Nephron progenitor cell (in vitro differentiated cells): Measurements from ENCODE around the gene RO60.

ENCODE experiments used
- DNase-seq: peaks from one replicate; pipeline ENCODE4 v3.0.0; 2021
- H3K27ac Mint-ChIP-seq: 2 replicates; pipeline ENCODE4 v1.8.0; 2021; ENCODE audit warnings: mild to moderate bottlenecking, moderate library complexity, mixed read lengths
- H3K27me3 Mint-ChIP-seq: 2 replicates; pipeline ENCODE4 v1.8.0; 2021; ENCODE audit warnings: mild to moderate bottlenecking, low read depth, mixed read lengths; ENCODE audit not compliant: poor library complexity
- H3K36me3 Mint-ChIP-seq: 2 replicates; pipeline ENCODE4 v1.8.0; 2021; ENCODE audit warnings: low read depth, mixed read lengths
- H3K4me1 Mint-ChIP-seq: 2 replicates; pipeline ENCODE4 v1.8.0; 2021; ENCODE audit warnings: mixed read lengths
- H3K4me3 Mint-ChIP-seq: 2 replicates; pipeline ENCODE4 v1.8.0; 2021; ENCODE audit warnings: mild to moderate bottlenecking, moderate library complexity, mixed read lengths
- H3K9me3 Mint-ChIP-seq: 2 replicates; pipeline ENCODE4 v1.8.0; 2021; ENCODE audit warnings: mild to moderate bottlenecking, moderate library complexity, mixed read lengths
- TF ChIP-seq, protein P1 (sequence below): fragments of 200-600 bp; sonication (generic); IDR thresholded peaks from 2 replicates; pipeline ENCODE4 v1.5.0; 2021; ENCODE audit warnings: antibody characterized with exemption

RO60 gene

DNA sequence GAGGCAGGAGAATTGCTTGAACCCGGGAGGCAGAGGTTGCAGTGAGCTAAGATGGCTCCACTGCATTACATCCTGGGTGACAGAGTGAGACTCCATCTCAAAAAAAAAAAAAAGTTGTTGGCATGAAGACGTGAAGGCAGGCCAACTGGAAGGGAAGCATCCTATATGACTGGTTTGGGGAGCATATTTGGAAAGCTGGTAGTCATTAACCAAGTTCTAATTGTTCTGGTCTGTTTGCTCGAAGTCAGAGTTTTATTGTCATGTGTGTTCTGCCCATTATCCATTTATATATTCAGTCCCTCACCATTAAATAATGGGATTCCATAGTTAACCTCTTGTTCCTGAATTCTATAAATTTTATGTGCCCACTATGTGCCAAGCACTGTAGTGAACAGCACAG, 49.1 kb downstream of the RO60 start:
- Mint-ChIP-seq H3K27ac (no peak overlapping the region), H3K4me1 (peaks cover 26% of the 10 kb centered on the region), H3K9me3 (no peaks in the 10 kb centered on the region), H3K36me3 (no peaks in the 10 kb centered on the region), H3K27me3 (peaks cover 3% of the 10 kb centered on the region), H3K4me3 (no peak overlapping the region)
- TF ChIP-seq, protein P1, sequence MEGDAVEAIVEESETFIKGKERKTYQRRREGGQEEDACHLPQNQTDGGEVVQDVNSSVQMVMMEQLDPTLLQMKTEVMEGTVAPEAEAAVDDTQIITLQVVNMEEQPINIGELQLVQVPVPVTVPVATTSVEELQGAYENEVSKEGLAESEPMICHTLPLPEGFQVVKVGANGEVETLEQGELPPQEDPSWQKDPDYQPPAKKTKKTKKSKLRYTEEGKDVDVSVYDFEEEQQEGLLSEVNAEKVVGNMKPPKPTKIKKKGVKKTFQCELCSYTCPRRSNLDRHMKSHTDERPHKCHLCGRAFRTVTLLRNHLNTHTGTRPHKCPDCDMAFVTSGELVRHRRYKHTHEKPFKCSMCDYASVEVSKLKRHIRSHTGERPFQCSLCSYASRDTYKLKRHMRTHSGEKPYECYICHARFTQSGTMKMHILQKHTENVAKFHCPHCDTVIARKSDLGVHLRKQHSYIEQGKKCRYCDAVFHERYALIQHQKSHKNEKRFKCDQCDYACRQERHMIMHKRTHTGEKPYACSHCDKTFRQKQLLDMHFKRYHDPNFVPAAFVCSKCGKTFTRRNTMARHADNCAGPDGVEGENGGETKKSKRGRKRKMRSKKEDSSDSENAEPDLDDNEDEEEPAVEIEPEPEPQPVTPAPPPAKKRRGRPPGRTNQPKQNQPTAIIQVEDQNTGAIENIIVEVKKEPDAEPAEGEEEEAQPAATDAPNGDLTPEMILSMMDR, result no peak
- no peak for DNase-seq
